Heart left ventricle (tissue), 16 donors: Measurements from ENCODE around the gene SGSM1. TPM values are rescaled to one million over a fixed set of nuclear protein-coding genes. Genes with fewer than 3 reads are reported as not detected.
A peak's percentile ranks its signal among the peaks of the same experiment; 100 is the strongest.

Source experiments
- ATAC-seq, 4 donors: fragments of 200-7000 bp; cut with Tn5 transposase; one replicate each; pipeline ENCODE4 v1.9.1; 2020 to 2022; ENCODE audit warnings: moderate library complexity in 4 of 4, mild to moderate bottlenecking in 3 of 4, moderate number of reproducible peaks in 1 of 4
- DNase-seq, 5 donors: peaks; one replicate each; pipeline ENCODE4 v3.0.0-alpha.2; 2020
- H3K27ac ChIP-seq, 12 donors: fragments of 200-600 bp; sonication (generic) in 4 of 12; one replicate each; pipeline versions ENCODE4 v1.5.0 to v1.8.0; 2016 to 2022; ENCODE audit warnings: mild to moderate bottlenecking in 2 of 12
- H3K27me3 ChIP-seq, 9 donors: fragments of 200-600 bp; sonication (generic) in 2 of 9; one replicate each; pipeline versions ENCODE4 v1.5.1 to v1.8.0; 2016 to 2022; ENCODE audit warnings: mild to moderate bottlenecking in 3 of 9
- H3K36me3 ChIP-seq, 9 donors: fragments of 200-600 bp; sonication (generic) in 2 of 9; one replicate each; pipeline versions ENCODE4 v1.5.0 to v1.8.0; 2018 to 2022; ENCODE audit warnings: mild to moderate bottlenecking in 2 of 9
- H3K4me1 ChIP-seq, 12 donors: fragments of 200-600 bp; sonication (generic) in 4 of 12; one replicate each; pipeline versions ENCODE4 v1.5.0 to v1.8.0; 2016 to 2022; ENCODE audit warnings: mild to moderate bottlenecking in 3 of 12
- H3K4me3 ChIP-seq, 12 donors: fragments of 200-600 bp; sonication (generic) in 4 of 12; one replicate each; pipeline versions ENCODE4 v1.5.0 to v1.8.0; 2017 to 2022; ENCODE audit warnings: mild to moderate bottlenecking in 9 of 12, moderate library complexity in 4 of 12
- H3K9me3 ChIP-seq, 12 donors: fragments of 200-600 bp; sonication (generic) in 4 of 12; one replicate each; pipeline versions ENCODE4 v1.5.0 to v1.8.0; 2016 to 2022; ENCODE audit warnings: mild to moderate bottlenecking in 1 of 12
- POLR2A ChIP-seq, 2 donors: fragments of 450-650 bp; IDR thresholded peaks; one replicate each; pipeline ENCODE4 v1.6.1; 2017; ENCODE audit warnings: antibody characterized with exemption in 2 of 2, mild to moderate bottlenecking in 2 of 2, moderate library complexity in 2 of 2
- WGBS, 4 donors: extraction: QIAGEN DNeasy Blood & Tissue Kit in 2 of 4; methylation state at CpG; one replicate each; pipeline versions ENCODE4 v1.1.5 to v1.1.7; 2013 to 2018; 5-methylcytosine and 5-hydroxymethylcytosine counted together
- intact Hi-C, 10 donors: fragments of 100-400 bp; cut with DNase I; formaldehyde crosslinking; loops; one replicate each; pipeline versions ENCODE4 v1.11.1 to v1.14.2; 2022
- polyA plus RNA-seq, 2 donors: library from polyadenylated mRNA; stranded (reverse); fragments of 200-250 nt; gene quantifications; one replicate each; pipeline ENCODE4 v1.2.3, GENCODE V29; 2013
- total RNA-seq, 9 donors: library from RNA; depleted of rRNA in 2 of 9; stranded (reverse); fragments of >200 nt in 2 of 9; fragmentation: NEBNext Ultra II Directional in 3 of 9; extraction: Animal tissue kit (Norgen Biotek cat#: 25700) in 3 of 9; gene quantifications; one replicate each; pipeline versions ENCODE4 v1.1.0 to v1.2.4, GENCODE V29; 2016 to 2023
- TF ChIP-seq, protein P1 (sequence below), 12 donors: fragments of 200-600 bp; sonication (generic) in 4 of 12; IDR thresholded peaks; one replicate each; pipeline versions ENCODE4 v1.5.0 to v1.8.0; 2018 to 2022; ENCODE audit warnings: antibody characterized with exemption in 12 of 12, mild to moderate bottlenecking in 5 of 12
- donor health status: ischemic (EF 13 %, LVEDD 7.1; RV severe dilation, severe dysfunction).
- donor health status: healthy with polysubstance abuse.
- donor health status: DM: no; HTN: yes; CAD: no.
- donor health status: DM: no; HTN: no; CAD: no.
- donor health status: ischemic (EF 25% LVEDD 6.9; RV normal size, moderate dysfunction).
- donor health status: ischemic (EF 25% LVEDD 5.7; RV mildly dilated, moderate dysfunction).
- donor health status: healthy.
- donor health status: DM: yes; HTN: yes; CAD: no.
- donor health status: ischemic (EF 35%, LVEDD 5.7; RV mildly dilated, moderate dysfunction).
- donor health status: nonischemic (EF 11% LVEDD 7.7; RV severe dilation, severe dysfunction).
- donor health status: DM: yes; HTN: yes; CAD: no.
- donor health status: PGD.
- donor health status: ischemic (EF 29% LVEDD 5.4; RV normal size, mild dysfunction).
- donor health status: nonischemic (EF 23%, LVEDD 6.1; RV moderate dilation, normal function).

SGSM1 gene
- total and polyA plus RNA-seq, 11 donors = 2.1 to 11.0 (median 6.6) TPM

GRCh38 chr22:24796860-24797259 is 9.2 kb upstream of the SGSM1 start:
- TF ChIP-seq POLR2A (IDR thresholded peaks at IDR 0.05) = no peak
- TF ChIP-seq, protein P1, sequence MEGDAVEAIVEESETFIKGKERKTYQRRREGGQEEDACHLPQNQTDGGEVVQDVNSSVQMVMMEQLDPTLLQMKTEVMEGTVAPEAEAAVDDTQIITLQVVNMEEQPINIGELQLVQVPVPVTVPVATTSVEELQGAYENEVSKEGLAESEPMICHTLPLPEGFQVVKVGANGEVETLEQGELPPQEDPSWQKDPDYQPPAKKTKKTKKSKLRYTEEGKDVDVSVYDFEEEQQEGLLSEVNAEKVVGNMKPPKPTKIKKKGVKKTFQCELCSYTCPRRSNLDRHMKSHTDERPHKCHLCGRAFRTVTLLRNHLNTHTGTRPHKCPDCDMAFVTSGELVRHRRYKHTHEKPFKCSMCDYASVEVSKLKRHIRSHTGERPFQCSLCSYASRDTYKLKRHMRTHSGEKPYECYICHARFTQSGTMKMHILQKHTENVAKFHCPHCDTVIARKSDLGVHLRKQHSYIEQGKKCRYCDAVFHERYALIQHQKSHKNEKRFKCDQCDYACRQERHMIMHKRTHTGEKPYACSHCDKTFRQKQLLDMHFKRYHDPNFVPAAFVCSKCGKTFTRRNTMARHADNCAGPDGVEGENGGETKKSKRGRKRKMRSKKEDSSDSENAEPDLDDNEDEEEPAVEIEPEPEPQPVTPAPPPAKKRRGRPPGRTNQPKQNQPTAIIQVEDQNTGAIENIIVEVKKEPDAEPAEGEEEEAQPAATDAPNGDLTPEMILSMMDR (IDR thresholded peaks at IDR 0.05) = no peak
- no peaks in the 10 kb centered on the region for H3K9me3 ChIP-seq
- 53 to 69% (median 58%) methylated on average over 4 of the region's 4 CpGs for WGBS, 4 donors
- no peak overlapping the region for H3K4me3 ChIP-seq
- H3K27ac ChIP-seq = no peak overlapping the region
- intact Hi-C loops = no loop called here
- H3K36me3 ChIP-seq = no peaks in the 10 kb centered on the region
- ATAC-seq = peak in 2 of 4 donors; percentile 53 to 55
- H3K4me1 ChIP-seq = no peaks in the 10 kb centered on the region
- H3K27me3 ChIP-seq = no peaks in the 10 kb centered on the region
- DNase-seq = no peak

DNA sequence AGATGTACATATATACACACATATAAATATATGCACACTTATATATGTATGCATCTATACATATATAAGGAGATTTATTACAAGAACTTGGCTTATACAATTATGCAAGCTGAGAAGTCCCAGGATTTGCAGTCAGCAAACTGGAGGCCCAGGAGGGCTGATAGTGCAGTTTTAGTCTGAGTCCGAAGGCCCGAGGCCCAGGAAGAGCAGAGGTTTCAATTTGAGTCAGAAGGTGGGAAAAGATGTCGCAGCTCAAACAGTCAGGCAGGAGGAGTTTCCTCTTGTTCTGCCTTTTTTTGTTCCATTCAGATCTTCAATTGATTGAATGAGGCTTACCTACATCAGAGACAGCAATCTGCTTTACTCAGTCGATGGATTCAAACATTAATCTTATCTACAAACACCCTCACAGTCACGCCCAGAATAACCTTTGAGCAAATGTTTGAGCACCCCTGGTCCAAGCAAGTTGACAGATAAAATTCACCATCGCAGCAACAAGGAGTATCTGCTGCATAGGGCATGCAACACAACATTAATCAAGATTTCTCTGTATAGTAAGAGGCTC is 4.0 kb upstream of the SGSM1 start:
- intact Hi-C loops = loop anchor here in 1 of 10 donors (2.0 kb wide), 1 partner anchor 49 kb away; no protein-coding TSS in a partner anchor
- TF ChIP-seq, protein P1 (IDR thresholded peaks at IDR 0.05) = no peak
- TF ChIP-seq POLR2A (IDR thresholded peaks at IDR 0.05) = no peak
- DNase-seq (no peak), ATAC-seq (no peak)
- WGBS, 4 donors = 70 to 74% (median 71%) methylated on average over 6 of the region's 6 CpGs
- no peaks in the 10 kb centered on the region for H3K9me3 ChIP-seq
- no peaks in the 10 kb centered on the region for H3K27me3 ChIP-seq
- no peak overlapping the region for H3K4me3 ChIP-seq
- no peak overlapping the region for H3K27ac ChIP-seq
- H3K4me1 ChIP-seq = peaks cover 0 to 12% (median 7%) of the 10 kb centered on the region in 12 donors
- no peaks in the 10 kb centered on the region for H3K36me3 ChIP-seq

- no peaks in the 10 kb centered on the region for H3K27me3 ChIP-seq
- H3K27ac ChIP-seq = no peak overlapping the region
- WGBS, 4 donors = 55 to 74% (median 68%) methylated on average over 3 of the region's 3 CpGs
- intact Hi-C loops = no loop called here
- H3K9me3 ChIP-seq = no peaks in the 10 kb centered on the region
- no peak overlapping the region for H3K4me3 ChIP-seq
- TF ChIP-seq, protein P1 (IDR thresholded peaks at IDR 0.05) = peak; percentile 79 to 97 (median 88)
- TF ChIP-seq POLR2A (IDR thresholded peaks at IDR 0.05) = no peak
- ATAC-seq = peak in 2 of 4 donors; percentile 27 to 43
- DNase-seq = peak in 3 of 5 donors; percentile 37 to 46 (median 41)
- peaks cover 0 to 19% (median 9%) of the 10 kb centered on the region in 12 donors for H3K4me1 ChIP-seq
- no peaks in the 10 kb centered on the region for H3K36me3 ChIP-seq
Measured at GRCh38 chr22:24803064-24803542, 2.9 kb upstream of the SGSM1 start.

- no peaks in the 10 kb centered on the region for H3K27me3 ChIP-seq
- DNase-seq = peak in 1 of 5 donors; percentile 29
- ATAC-seq = no peak
- intact Hi-C loops = no loop called here
- no peaks in the 10 kb centered on the region for H3K9me3 ChIP-seq
- H3K4me3 ChIP-seq = peak overlapping the region; percentile 53 to 79 (median 66)
- WGBS, 4 donors = 27 to 45% (median 35%) methylated on average over 10 to 11 of the region's 11 CpGs
- peaks cover 0 to 47% (median 22%) of the 10 kb centered on the region in 12 donors for H3K4me1 ChIP-seq
- H3K27ac ChIP-seq = peak overlapping the region in 10 of 12 donors; percentile 16 to 88 (median 72)
- no peaks in the 10 kb centered on the region for H3K36me3 ChIP-seq
- no peak for TF ChIP-seq POLR2A (IDR thresholded peaks at IDR 0.05)
- TF ChIP-seq, protein P1 (IDR thresholded peaks at IDR 0.05) = no peak
Measured at GRCh38 chr22:24806663-24807001, 621 bp downstream of the SGSM1 start.
